ENCODE data around the gene ARFGEF3.

Gene ARFGEF3

GRCh38 chr6:138145402-138145801 lies 16.3 kb upstream of the ARFGEF3 start:
- no peak for DNase-seq
- TF ChIP-seq POLR2A (IDR thresholded peaks at IDR 0.05; ENCODE audit: low read length): no peak
- TF ChIP-seq GATA1 (IDR thresholded peaks at IDR 0.05; ENCODE audit: low read depth, low read length): no peak

GRCh38 chr6:138146544-138146943 lies 15.2 kb upstream of the ARFGEF3 start:
- DNase-seq: no peak
- TF ChIP-seq GATA1 (IDR thresholded peaks at IDR 0.05; ENCODE audit: low read depth, low read length) (no peak), POLR2A (IDR thresholded peaks at IDR 0.05; ENCODE audit: low read length) (no peak)

GRCh38 chr6:138155443-138155842 lies 6.3 kb upstream of the ARFGEF3 start:
- TF ChIP-seq POLR2A (IDR thresholded peaks at IDR 0.05; ENCODE audit: low read length) (no peak), GATA1 (IDR thresholded peaks at IDR 0.05; ENCODE audit: low read depth, low read length) (no peak)
- DNase-seq: no peak

DNA sequence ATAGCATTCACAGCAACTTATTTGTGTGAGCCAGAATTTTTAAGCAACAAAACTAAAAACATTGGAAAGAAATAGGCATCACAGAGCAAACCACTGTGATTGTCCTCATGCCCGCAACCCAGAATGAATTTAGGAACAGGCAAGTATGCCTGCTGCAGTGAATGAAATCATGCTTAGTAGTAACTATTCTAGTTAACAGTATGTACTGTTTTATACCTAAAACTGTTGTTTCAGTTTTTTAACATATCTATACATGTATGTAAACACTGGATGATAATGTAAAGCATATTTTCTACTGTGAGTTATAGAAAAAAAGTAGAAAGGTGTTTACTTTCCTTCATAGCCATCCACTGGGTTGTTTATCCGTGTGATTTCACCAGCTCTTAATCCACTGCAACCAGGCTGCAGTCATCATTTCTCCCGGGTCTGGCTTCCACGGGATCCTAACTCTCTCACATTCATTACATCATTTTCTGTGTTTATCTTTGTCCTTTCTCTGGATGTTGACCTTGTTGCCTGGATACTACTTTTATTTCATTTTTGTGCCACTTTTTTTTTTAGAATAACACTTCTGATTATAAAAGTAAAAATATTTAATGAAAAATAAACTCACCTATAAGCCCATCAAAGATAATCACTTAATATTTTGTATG lies 3.6 kb upstream of the ARFGEF3 start:
- no peak for DNase-seq

GRCh38 chr6:138159246-138159645 lies 2.5 kb upstream of the ARFGEF3 start:
- TF ChIP-seq POLR2A (IDR thresholded peaks at IDR 0.05; ENCODE audit: low read length) (no peak), GATA1 (IDR thresholded peaks at IDR 0.05; ENCODE audit: low read depth, low read length) (no peak)
- DNase-seq: no peak

More for the DNA sequence above, 3.6 kb upstream of the ARFGEF3 start:
- TF ChIP-seq GATA1 (IDR thresholded peaks at IDR 0.05; ENCODE audit: low read depth, low read length) (no peak), POLR2A (IDR thresholded peaks at IDR 0.05; ENCODE audit: low read length) (no peak)

DNA sequence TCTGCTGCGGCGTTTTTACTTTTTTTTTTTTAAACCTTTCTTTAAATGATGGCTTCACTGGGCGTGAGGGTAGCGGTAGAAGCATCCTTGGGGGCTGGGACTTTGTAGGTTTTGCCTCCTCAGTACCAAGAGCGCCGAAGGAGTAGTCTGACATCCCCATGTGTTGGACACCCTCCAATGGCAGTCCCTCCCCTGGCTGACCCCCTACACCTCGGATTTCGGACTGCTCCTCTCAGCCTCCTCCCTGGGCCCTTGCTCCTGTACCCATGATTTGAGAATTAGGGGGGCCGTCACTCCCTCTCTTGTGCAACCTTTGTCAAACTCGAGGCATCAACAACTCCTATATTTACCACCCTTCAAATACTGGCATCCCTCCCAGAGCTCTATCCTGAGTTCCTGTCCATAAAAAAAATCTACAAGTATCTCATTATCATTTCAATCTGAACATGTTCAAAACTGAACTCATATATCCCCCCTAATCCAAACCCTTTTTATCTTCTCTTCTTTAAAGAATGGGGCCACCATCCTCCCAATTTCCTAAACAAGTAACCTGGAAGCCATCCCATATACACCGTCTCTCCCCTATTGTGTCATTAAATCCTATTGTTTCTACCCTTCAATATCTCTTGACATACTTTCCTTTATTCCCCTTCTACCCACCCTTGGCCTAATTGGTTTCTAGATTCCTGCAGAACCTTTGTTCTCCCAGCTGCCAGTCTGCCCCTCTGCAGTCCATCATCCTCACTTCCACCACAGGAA lies 1.2 kb upstream of the ARFGEF3 start:
- TF ChIP-seq GATA1 (IDR thresholded peaks at IDR 0.05; ENCODE audit: low read depth, low read length) (no peak), POLR2A (IDR thresholded peaks at IDR 0.05; ENCODE audit: low read length) (no peak)
- no peak for DNase-seq

- no peak for DNase-seq
- TF ChIP-seq GATA1 (IDR thresholded peaks at IDR 0.05; ENCODE audit: low read depth, low read length) (no peak), POLR2A (IDR thresholded peaks at IDR 0.05; ENCODE audit: low read length) (no peak)
Observed at GRCh38 chr6:138161088-138161337, 726 bp upstream of the ARFGEF3 start.

GRCh38 chr6:138162111-138162954 lies 594 bp downstream of the ARFGEF3 start:
- TF ChIP-seq GATA1 (IDR thresholded peaks at IDR 0.05; ENCODE audit: low read depth, low read length) (no peak), POLR2A (IDR thresholded peaks at IDR 0.05; ENCODE audit: low read length) (no peak)
- no peak for DNase-seq

- TF ChIP-seq GATA1 (IDR thresholded peaks at IDR 0.05; ENCODE audit: low read depth, low read length) (no peak), POLR2A (IDR thresholded peaks at IDR 0.05; ENCODE audit: low read length) (no peak)
- no peak for DNase-seq
Observed at GRCh38 chr6:138162955-138163575, 1.3 kb downstream of the ARFGEF3 start.

- no peak for TF ChIP-seq GATA1 (IDR thresholded peaks at IDR 0.05; ENCODE audit: low read depth, low read length)
- no peak for TF ChIP-seq POLR2A (IDR thresholded peaks at IDR 0.05; ENCODE audit: low read length)
- no peak for DNase-seq
Observed at GRCh38 chr6:138175596-138175995, 13.9 kb downstream of the ARFGEF3 start.

DNA sequence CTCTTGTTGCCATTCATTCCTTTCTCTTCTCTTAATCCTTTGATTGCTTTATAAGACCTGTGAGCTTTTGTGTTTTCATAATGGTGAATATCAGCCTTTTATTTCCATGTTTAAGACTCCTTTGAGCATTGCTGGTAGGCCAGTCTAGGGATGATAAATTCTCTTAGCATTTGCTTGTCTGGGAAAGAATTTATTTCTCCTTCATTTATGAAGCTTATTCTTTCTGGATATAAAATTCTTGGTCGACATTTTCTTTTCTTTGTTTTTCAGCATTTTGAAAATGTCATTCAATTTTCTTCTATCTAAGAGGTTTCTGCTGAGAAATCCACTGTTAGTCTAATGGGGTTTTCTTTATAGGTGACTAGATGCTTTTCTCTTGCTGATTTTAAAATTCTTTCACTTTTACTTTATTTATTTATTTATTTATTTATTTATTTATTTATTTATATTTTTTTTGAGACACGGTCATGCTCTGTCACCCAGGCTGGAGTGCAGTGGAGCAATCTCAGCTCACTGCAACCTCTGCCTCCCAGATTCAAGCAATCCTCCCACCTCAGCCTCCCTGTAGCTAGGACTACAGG lies 15.0 kb downstream of the ARFGEF3 start:
- no peak for TF ChIP-seq GATA1 (IDR thresholded peaks at IDR 0.05; ENCODE audit: low read depth, low read length)
- TF ChIP-seq POLR2A (IDR thresholded peaks at IDR 0.05; ENCODE audit: low read length): no peak
- DNase-seq: no peak

DNA sequence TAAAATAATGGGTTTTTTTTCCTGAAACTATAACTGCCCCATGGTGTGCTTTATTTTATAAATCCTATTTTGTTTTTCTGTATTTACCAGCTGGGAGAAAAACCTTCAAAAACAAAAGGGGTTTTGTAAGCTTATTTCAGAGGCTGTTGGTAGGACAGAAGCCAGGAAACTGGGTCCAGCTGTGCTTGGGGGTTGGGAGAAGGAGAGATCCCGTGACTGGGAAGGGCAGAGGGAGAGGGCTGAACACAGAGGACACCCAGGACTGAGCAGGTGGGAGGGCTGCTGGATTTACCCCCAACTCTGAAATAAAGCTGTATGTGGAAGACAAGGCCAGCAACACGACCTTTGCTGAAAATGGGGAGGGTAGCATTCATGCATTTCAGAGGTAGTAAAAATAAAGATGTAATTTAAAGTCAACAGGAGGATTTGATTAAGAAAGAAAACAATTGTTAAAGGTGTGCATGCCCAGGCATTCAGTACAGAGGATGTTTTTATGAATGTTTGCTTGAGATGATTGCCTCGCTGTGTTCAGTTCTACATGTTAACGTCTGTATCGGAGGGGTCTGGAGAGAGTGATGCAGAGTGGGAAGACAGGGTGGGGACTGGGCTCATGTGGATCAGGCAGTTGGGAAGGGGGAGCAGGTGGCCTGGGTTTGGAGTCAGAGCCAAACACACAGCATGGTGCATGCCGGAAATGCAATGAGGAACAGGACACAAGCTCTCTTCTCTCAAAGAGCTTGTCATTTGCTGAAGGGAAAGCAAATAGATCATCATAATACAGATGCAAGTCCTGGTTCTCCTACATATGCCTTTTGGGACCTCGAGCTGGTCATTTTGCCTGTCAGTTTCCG lies 21.4 kb downstream of the ARFGEF3 start:
- DNase-seq: no peak
- TF ChIP-seq POLR2A (IDR thresholded peaks at IDR 0.05; ENCODE audit: low read length): no peak
- TF ChIP-seq GATA1 (IDR thresholded peaks at IDR 0.05; ENCODE audit: low read depth, low read length): no peak

- TF ChIP-seq POLR2A (IDR thresholded peaks at IDR 0.05; ENCODE audit: low read length) (no peak), GATA1 (IDR thresholded peaks at IDR 0.05; ENCODE audit: low read depth, low read length) (no peak)
- no peak for DNase-seq
Observed at GRCh38 chr6:138183790-138184134, 22.0 kb downstream of the ARFGEF3 start.
